HG02938 (cell line): ENCODE data around the gene EPAS1.
A peak's percentile ranks its signal among the peaks of the same experiment; 100 is the strongest.

Source experiments
- ATAC-seq: cut with Tn5 transposase; IDR thresholded peaks from one replicate; pipeline ENCODE4 v1.9.1; 2021; ENCODE audit warnings: mild to moderate bottlenecking, moderate library complexity; ENCODE audit not compliant: unreplicated experiment

EPAS1 gene

DNA sequence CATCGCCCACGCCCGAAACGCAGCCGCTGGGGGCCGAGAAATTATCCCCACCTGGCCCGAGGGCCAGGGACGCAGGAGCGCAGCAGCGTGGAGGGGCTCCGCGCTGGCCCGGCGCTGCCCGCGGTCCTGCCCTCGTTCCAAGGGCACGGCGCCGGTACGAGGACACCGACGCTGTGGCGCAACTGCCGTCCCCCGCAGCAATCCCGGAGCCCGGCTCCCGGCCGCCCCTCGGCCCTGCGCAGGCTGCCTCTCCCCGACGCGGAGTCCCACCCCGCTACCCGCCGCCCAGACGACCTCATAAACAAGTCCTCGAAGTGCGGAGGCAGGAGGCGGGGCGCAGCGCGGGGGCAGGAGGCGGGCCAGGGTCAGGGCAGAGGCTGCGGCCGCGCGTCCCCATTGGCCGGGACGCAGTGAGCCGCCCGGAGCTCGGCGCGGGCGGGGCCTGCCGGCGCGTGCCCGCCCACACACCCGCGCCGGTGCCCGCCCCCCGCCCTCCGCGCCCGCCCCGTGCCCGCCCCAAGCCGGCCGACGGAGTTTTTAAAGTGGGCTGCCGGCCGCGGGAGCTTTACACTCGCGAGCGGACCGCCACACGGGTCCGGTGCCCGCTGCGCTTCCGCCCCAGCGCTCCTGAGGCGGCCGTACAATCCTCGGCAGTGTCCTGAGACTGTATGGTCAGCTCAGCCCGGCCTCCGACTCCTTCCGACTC lies at the start of gene EPAS1:
EPAS1 (plus strand) TSS at position 568 of the 706 bp plus-strand sequence. CDS start 505 bp downstream, outside the sequence.
- peak; percentile 61 for ATAC-seq

GRCh38 chr2:46248171-46248570 lies 49.0 kb upstream of the EPAS1 start:
- ATAC-seq: no peak

GRCh38 chr2:46249654-46250053 lies 47.6 kb upstream of the EPAS1 start:
- ATAC-seq: no peak

DNA sequence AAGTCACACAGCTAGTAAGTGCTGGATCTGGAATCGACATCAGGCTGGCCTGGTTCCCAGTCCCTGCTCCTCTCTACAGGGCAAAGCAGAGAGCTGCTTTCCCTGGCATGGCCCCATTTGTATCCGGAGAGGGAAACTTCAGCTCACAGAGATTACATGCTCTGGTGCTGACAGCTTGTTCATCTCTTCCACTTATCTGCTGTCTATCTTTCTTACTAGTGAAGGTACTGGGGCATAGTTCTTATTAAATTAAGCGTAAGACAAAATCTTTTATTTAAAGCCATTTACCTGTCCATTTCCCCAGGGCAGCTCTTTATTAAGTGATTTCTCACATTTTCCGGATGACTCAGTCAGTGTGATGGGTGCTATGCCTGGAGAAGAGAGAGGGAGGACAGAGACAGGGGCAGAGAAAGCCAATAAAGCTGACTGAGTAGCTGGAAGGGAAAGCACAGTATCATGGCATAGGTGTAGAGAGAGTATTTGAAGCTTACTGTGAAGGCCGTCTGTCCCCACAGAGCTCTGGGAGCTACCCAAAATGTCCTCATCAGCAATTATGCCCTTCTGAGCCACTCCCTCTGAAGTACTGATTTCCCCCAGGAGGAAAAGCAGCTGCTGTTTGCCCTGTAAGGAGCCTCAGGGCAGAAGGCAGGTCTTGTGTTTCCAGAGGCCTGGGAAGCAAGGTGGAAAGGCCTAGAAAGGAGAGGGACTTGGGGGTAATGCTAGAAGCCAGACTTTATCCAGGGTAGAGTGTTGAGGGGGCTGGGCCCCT lies 44.1 kb upstream of the EPAS1 start:
- no peak for ATAC-seq

DNA sequence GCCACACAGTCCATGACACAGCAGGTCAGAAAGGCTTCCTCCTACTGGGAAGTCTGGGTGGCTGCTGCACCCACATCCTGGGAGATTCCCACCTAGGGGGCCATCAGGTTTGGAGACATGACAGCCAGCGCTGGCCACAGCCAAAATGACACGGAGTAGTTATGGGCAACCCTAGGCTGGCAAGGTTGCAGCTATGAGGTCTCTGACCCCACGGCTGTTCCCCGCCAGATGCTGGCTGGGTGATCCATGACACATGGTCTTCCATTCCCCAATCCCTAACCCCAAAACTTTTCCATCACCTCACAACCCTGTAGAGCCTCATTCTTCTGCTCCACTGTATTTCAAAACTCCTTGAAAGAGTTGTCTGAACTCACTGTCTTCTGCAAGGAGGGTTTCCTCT lies 42.7 kb upstream of the EPAS1 start:
- no peak for ATAC-seq

- ATAC-seq: no peak
Measured at GRCh38 chr2:46256563-46257142, 40.6 kb upstream of the EPAS1 start.

DNA sequence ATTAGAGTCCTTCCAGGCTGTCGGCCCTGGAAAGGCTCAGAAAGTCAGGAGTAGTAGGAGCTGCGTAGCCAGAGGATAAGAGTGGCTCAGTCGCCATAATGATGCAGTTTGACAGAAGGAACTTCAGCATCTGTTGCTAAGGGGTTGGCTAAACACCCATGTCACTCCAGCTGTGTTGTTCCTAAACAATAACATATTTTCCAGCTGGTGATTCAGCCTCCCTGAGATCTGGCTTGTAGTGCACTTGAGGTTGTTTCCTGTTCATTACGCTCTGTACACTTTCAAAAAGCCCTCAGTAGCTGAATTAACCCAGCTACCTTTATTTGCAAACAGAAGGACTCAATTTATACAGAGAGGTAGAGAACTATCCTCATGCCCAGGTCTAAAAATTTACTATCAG lies 39.7 kb upstream of the EPAS1 start:
- ATAC-seq: no peak

DNA sequence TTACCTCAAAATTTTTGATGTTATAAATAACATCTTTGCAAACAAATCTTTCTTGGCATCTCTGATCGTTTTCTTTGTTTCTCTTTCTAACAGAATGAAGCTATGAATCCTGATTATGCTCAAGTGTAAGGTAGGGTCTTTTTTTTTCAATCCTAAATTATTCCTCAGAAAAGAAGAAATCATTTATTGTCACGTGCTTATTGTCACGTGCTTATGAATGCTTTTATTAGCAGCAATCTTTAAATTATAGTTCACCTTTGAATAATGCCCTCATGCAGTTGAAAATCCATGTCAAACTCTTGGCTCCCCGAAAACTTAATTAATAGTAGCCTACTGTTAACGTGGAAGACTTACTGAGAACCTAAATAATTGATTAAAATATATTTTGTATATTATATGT lies 39.2 kb upstream of the EPAS1 start:
- ATAC-seq: no peak

DNA sequence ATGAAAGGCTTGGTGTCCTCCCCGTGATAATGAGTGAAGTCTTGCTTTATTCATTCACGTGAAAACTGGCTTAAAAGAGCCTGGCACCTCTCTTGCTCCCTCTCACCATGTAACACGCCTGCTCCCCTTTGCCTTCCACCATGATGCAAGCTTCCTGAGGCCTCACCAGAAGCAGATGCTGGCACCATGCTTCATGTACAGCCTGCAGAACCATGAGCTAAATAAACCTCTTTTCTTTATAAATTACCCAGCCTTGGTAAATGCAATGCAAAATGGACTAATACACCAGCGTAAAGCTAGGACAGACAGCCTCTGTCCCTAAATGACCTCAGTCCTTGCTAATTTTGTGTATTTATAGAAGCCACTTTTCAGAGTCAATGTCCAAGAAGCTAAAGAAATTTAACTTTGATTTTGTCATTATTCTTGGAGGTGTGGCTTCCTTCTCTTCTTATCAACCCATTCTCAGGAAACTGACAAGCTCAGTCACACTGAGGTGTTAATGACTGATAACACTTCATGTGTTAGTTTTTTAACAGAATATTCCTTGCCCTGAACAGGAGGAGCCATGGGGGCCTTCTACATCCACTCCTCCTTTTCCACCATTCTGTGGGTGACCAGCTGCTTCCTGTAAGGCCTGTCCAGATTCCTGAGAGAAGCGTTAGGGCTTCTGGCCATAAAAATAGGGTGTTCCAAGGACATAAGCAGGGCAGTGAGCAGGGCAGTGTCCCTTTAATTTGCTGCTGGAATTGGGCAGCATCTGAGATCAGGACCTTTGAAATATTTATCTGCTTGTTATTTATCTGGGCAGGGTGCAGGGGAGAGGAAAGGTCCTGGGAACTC lies 38.0 kb upstream of the EPAS1 start:
- ATAC-seq: no peak

GRCh38 chr2:46259777-46260168 lies 37.4 kb upstream of the EPAS1 start:
- no peak for ATAC-seq

- ATAC-seq: no peak
Measured at GRCh38 chr2:46260305-46260704, 36.9 kb upstream of the EPAS1 start.

- no peak for ATAC-seq
Measured at GRCh38 chr2:46262248-46262938, 34.8 kb upstream of the EPAS1 start.

DNA sequence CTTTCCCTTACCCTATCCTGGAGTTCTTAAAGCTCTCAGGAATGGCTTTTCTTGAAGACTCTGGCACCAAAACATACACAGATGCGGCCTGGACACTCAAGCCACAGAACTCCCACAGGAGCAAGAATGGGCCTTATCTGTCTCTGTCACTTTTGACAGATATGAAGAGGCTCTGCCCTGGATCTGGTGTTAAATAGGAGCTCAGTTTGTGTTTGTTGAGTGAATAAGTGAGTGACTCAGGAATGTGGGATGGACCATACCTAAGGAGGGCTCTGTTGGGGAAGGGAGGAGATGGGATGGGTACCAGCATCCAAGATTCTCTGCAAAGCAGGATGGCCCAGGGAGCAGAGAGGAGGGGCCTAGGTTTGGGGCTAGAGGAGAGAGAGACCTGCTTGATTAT lies 33.9 kb upstream of the EPAS1 start:
- ATAC-seq: no peak

- ATAC-seq: no peak
Measured at GRCh38 chr2:46264447-46264846, 32.8 kb upstream of the EPAS1 start.

DNA sequence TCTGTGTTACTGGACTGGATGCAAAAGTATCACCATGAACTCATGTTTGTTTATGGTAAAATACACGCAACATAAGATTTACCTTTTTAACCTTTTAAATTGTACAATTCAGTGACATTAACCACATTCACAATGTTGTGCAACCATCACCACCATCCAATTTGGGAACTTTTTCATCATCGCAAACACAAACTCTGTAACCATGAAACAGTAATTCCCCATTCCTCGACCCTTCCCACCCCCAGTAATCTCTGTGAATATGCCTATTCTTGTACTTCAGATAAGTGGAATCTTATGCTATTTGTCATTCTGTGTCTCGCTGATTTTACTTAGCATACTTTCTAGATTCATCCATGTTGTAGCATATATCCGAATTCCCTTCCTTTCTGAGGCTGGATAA lies 31.1 kb upstream of the EPAS1 start:
- no peak for ATAC-seq

- ATAC-seq: no peak
Measured at GRCh38 chr2:46267616-46268015, 29.6 kb upstream of the EPAS1 start.

GRCh38 chr2:46268196-46268595 lies 29.0 kb upstream of the EPAS1 start:
- ATAC-seq: peak; percentile 61

- ATAC-seq: no peak
Measured at GRCh38 chr2:46269001-46269400, 28.2 kb upstream of the EPAS1 start.

DNA sequence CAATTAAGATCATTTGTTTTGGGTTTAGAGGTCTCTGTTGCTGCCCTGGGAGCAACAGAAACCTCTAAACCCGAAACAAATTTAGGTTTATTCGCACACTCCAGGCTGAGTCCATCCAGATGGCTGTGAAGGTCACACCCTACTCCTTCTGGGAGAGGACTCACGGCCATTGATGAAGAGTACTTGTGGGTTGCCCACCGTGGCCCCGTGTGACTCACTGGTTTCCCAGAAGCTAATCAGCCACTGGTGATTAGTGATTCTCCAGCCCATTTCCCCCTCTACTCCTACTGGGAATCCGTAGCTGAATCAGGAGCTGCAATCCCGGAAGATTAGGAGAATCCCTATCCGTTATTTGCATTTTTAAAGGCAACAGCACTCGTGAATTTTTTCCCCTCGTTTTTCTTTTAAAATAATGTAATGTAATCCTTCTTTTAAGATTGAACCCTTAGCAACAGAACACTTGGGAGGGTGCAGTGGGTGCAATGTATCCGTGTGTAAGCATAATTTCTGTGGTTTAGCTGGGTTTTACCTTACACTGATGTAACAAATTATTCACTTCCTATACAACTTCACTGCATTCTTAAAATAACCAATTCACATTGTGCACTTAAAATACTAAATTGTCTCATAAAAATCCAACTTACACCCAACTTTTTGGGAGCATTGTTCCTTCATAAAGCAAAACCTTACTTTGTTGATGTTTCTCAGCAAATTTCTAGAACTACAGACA lies 27.5 kb upstream of the EPAS1 start:
- ATAC-seq: no peak

GRCh38 chr2:46270384-46270783 lies 26.8 kb upstream of the EPAS1 start:
- no peak for ATAC-seq
